ENCODE data around the gene UACA.
A peak's percentile ranks its signal among the peaks of the same experiment; 100 is the strongest.
"Not testable (repeated sequence)": the region's sequence is repeated elsewhere in the genome, so short reads cannot be mapped to it uniquely, and the experiment has no call there.

Gene UACA, protein sequence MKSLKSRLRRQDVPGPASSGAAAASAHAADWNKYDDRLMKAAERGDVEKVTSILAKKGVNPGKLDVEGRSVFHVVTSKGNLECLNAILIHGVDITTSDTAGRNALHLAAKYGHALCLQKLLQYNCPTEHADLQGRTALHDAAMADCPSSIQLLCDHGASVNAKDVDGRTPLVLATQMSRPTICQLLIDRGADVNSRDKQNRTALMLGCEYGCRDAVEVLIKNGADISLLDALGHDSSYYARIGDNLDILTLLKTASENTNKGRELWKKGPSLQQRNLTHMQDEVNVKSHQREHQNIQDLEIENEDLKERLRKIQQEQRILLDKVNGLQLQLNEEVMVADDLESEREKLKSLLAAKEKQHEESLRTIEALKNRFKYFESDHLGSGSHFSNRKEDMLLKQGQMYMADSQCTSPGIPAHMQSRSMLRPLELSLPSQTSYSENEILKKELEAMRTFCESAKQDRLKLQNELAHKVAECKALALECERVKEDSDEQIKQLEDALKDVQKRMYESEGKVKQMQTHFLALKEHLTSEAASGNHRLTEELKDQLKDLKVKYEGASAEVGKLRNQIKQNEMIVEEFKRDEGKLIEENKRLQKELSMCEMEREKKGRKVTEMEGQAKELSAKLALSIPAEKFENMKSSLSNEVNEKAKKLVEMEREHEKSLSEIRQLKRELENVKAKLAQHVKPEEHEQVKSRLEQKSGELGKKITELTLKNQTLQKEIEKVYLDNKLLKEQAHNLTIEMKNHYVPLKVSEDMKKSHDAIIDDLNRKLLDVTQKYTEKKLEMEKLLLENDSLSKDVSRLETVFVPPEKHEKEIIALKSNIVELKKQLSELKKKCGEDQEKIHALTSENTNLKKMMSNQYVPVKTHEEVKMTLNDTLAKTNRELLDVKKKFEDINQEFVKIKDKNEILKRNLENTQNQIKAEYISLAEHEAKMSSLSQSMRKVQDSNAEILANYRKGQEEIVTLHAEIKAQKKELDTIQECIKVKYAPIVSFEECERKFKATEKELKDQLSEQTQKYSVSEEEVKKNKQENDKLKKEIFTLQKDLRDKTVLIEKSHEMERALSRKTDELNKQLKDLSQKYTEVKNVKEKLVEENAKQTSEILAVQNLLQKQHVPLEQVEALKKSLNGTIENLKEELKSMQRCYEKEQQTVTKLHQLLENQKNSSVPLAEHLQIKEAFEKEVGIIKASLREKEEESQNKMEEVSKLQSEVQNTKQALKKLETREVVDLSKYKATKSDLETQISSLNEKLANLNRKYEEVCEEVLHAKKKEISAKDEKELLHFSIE (N-terminal part only)

DNA sequence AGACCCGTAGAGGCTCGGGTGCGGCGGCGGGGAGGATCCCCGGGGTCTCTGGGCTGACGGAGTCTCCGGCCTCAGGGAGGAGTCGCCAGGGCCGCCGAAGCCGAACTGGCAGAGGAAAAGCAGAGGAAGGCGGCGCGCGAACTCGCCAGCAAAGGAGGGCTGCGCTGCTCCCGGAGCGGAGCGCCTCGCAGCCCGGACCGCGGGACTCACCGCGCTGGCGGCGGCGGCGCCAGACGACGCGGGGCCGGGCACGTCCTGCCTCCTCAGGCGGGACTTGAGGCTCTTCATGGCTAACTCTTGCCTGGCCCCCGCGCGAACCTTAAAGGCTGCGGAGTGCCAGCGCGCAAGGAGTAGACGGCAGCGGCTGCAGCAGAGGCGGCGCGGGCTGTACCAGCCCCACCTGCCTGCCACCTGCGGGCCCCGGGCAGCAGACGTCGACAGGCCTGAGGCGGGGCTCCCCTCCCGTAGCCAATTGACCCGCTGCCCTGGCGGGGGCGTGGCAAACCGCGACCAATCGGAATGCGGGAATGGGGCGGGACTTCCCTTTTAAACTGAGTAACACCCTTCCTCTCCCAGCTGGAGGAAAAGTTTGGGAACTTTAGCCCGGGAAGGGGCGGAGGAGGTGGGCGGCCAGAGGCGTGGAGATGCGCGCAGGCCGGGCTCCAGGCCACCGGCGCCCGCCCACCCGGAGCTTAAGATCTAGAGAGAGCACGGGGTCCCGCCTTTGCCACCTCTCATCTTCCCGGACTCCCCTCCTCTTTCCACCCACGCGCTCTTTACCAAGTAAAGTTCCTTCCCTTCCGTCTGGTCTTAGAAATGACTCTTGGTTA, at the start of gene UACA:
Gene UACA, minus strand, starts transcription at position 439 of the 830 bp plus-strand sequence. Its CDS starts 151 bp downstream, at position 288.
- DNase-seq (ENCODE audit: low read depth), result peak; percentile 92
- TF ChIP-seq, protein P1, sequence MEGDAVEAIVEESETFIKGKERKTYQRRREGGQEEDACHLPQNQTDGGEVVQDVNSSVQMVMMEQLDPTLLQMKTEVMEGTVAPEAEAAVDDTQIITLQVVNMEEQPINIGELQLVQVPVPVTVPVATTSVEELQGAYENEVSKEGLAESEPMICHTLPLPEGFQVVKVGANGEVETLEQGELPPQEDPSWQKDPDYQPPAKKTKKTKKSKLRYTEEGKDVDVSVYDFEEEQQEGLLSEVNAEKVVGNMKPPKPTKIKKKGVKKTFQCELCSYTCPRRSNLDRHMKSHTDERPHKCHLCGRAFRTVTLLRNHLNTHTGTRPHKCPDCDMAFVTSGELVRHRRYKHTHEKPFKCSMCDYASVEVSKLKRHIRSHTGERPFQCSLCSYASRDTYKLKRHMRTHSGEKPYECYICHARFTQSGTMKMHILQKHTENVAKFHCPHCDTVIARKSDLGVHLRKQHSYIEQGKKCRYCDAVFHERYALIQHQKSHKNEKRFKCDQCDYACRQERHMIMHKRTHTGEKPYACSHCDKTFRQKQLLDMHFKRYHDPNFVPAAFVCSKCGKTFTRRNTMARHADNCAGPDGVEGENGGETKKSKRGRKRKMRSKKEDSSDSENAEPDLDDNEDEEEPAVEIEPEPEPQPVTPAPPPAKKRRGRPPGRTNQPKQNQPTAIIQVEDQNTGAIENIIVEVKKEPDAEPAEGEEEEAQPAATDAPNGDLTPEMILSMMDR (conservative IDR thresholded peaks at IDR 0.05; ENCODE audit: low read length), result no peak
- peak within 1 kb of the TSS; percentile 86 for H3K4me3 ChIP-seq (ENCODE audit: low read length)

DNA sequence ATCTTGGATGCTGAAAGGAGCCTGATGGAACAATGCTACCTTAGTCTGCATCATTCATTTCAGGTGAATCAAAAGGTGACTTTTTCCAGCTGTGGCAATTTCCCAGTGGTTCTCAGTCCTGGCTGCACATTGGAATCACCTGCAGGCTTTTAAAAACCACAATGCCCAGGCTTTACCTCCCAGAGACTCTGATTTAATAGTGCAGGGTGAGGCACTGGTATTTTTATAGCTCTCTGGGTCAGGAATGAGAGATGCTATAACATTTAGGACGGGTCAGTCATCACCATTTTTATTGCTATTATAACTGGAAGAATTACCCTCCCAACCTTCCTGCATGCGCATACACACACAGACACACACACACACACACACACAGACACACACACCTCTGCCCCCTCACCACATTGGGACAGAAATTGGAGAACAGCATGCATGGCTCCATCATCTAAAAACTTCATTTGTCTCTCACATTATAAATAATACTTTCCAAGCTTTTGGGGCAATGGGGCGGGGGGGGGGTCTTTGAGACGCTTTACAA, 49.5 kb upstream of the UACA start:
- TF ChIP-seq, protein P1 (conservative IDR thresholded peaks at IDR 0.05; ENCODE audit: low read length), result no peak
- no peak for DNase-seq (ENCODE audit: low read depth)
- H3K4me3 ChIP-seq (ENCODE audit: low read length), result no peak overlapping the region

DNA sequence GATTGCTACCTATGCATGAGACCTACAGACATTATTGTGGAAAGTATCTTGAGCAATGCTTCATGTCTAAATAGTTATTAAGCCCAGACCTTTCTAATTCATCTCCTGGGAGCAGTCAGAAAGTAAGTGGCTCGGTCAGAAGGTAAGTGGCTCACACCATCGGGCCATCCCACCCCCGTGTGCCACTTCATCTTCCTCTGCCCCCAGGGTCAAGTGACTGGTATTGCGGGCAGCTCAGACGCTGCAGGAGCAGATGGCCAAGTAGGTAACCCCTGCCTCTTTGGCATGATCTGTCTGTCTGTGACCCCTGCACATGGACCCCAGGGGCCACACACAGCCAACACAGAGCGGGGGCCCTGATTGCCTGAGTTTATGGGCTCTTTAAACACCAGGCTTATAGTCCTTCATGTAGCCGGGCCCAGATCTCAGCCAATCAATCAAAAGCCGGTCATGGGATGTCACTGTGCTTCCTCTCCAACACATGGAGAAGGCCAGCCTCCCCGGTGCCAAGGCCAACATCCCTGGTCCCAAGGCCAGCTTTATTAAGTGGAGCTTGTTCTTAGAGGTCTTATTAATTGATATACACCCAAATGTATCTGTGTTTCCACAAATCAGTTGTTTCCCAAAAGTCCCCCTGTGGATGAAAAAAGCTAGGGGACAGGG, 47.7 kb upstream of the UACA start:
- no peak overlapping the region for H3K4me3 ChIP-seq (ENCODE audit: low read length)
- DNase-seq (ENCODE audit: low read depth), result no peak
- TF ChIP-seq, protein P1 (conservative IDR thresholded peaks at IDR 0.05; ENCODE audit: low read length), result no peak

DNA sequence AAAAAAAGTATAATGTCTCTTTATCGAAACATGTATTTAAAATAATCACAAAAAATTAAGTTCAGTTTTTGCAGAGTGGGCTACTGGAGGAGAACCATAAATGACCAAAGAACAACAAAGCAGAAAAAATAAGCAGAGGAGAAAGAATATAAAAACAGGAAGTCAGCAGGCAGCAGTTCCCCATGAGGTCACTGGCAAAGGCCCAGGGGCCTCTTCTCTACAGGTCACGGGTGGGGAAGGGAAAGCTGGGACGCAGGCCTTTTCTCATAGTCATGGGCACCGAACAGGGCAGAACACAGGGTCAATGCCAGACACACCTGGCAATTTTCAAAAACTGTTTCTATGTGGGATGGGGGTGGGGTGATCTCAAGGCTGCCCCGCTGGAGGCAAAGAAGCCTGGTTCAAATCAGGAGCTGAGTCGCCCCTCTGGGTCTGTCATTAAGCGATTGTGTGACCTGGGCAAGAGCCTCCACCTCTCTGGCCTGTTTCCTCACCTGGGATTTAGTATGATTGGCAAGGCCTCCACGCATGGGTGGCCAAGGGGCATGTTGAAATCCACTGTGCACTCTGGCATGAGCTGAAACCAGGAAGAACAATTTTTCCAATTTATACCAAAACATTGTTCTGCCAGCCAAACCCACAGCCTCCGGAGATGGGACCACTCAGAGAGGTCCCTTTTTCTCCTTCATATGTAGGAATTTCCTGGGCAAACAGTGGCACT, 43.8 kb upstream of the UACA start:
- no peak for DNase-seq (ENCODE audit: low read depth)
- H3K4me3 ChIP-seq (ENCODE audit: low read length), result no peak overlapping the region
- TF ChIP-seq, protein P1 (conservative IDR thresholded peaks at IDR 0.05; ENCODE audit: low read length), result no peak

DNA sequence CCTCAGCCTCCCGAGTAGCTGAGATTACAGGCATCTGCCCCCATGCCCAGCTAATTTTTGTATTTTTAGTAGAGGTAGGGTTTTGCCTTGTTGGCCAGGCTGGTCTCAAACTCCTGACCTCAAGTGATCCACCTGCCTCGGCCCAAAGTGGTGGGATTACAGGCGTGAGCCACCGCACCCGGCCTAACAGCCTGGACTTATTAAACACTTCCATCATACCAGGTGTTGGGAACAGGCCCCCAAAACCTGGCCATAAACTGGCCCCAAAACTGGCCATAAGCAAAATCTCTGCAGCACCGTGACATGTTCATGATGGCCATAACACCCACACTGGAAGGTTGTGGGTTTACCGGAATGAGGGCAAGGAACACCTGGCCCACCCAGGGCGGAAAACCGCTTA, 41.0 kb upstream of the UACA start:
- DNase-seq (ENCODE audit: low read depth); H3K4me3 ChIP-seq (ENCODE audit: low read length): not testable (repeated sequence)

DNA sequence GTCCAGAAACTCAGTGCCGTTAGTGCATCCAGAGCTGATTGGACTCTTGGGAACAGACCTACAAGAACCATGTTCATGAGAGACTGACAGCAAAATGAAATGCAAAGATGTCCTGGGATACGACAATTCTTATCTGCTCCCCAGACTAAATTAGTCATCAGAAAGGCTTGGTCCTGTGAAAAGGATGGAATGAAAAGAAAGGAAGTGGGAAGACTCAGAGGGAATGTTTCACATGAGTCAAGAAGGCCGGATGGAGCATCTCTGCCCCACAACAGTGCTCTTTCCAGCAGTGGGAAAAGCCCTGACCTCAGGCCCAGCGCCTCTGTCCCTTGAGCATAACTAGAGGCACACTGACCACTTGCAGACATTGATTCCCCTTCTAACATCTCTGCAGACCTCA, 39.3 kb upstream of the UACA start:
- peak; percentile 79 for DNase-seq (ENCODE audit: low read depth)
- TF ChIP-seq, protein P1 (conservative IDR thresholded peaks at IDR 0.05; ENCODE audit: low read length), result no peak

More for the DNA sequence above, 39.3 kb upstream of the UACA start:
- no peak overlapping the region for H3K4me3 ChIP-seq (ENCODE audit: low read length)

Measured in AG10803 (cell line).